HepG2 (cell line): ENCODE results near the gene RNF222. TPM values are rescaled to one million over a fixed set of nuclear protein-coding genes. Genes with fewer than 3 reads are reported as not detected.

Experiments
- ARHGAP35 ChIP-seq: sonication (generic); formaldehyde crosslinking; IDR thresholded peaks from 2 replicates; pipeline ENCODE4 v1.9.0; 2022; ENCODE audit warnings: mild to moderate bottlenecking, inconsistent platforms, moderate library complexity, missing genetic modification reagents, borderline replicate concordance
- ASH2L ChIP-seq: fragments of 300-600, 200-600 bp; sonication (generic); IDR thresholded peaks from 2 replicates; pipeline ENCODE4 v1.7.0; 2017; ENCODE audit warnings: low read depth, mild to moderate bottlenecking, moderate library complexity, mixed read lengths, low read length; ENCODE audit not compliant: insufficient read length
- HMG20A ChIP-seq: IDR thresholded peaks from 2 replicates; pipeline ENCODE4 v1.6.1; 2016; ENCODE audit warnings: borderline replicate concordance
- KLF16 ChIP-seq, 2 experiments: sonication (generic) in 1 of 2; formaldehyde crosslinking in 1 of 2; IDR thresholded peaks; 2 replicates each; pipeline versions ENCODE4 v1.6.1 to v1.8.0; 2016 to 2023; ENCODE audit warnings: missing genetic modification reagents in 2 of 2, missing compliant biosample characterization in 1 of 2
- MEIS2 ChIP-seq: sonication (generic); formaldehyde crosslinking; IDR thresholded peaks from 2 replicates; pipeline ENCODE4 v1.9.0; 2021; ENCODE audit warnings: mild to moderate bottlenecking, missing genetic modification reagents
- NONO ChIP-seq, 2 experiments: fragments of 450-650 bp in 1 of 2; sonication (generic) in 1 of 2; formaldehyde crosslinking in 1 of 2; IDR thresholded peaks in 1 of 2; conservative IDR thresholded peaks in 1 of 2; 2 replicates each; pipeline versions ENCODE4 v1.6.1 to v1.8.0; 2017 to 2022; ENCODE audit warnings: mild to moderate bottlenecking in 1 of 2, missing genetic modification reagents in 1 of 2, moderate library complexity in 1 of 2
- RARA ChIP-seq: IDR thresholded peaks from 2 replicates; pipeline ENCODE4 v1.6.1; 2016; ENCODE audit warnings: missing genetic modification reagents, missing compliant biosample characterization
- ZHX1 ChIP-seq: sonication (generic); formaldehyde crosslinking; IDR thresholded peaks from 2 replicates; pipeline ENCODE4 v1.8.1; 2022; ENCODE audit warnings: low read depth, mild to moderate bottlenecking, missing genetic modification reagents
- ZNF746 ChIP-seq: sonication (generic); formaldehyde crosslinking; IDR thresholded peaks from 2 replicates; pipeline ENCODE4 v1.8.0; 2022; ENCODE audit warnings: mild to moderate bottlenecking, missing genetic modification reagents
- ZNF781 ChIP-seq: sonication (generic); formaldehyde crosslinking; IDR thresholded peaks from 2 replicates; pipeline ENCODE4 v1.5.1; 2020; ENCODE audit warnings: borderline replicate concordance, mild to moderate bottlenecking, missing genetic modification reagents; ENCODE audit errors: not compliant biosample characterization
- polyA plus RNA-seq, 8 experiments: library from polyadenylated mRNA; depleted of rRNA in 3 of 8; stranded (reverse) in 7 of 8; unstranded in 1 of 8; fragments of >200 nt; fragmentation: Illumina TruSeq in 4 of 8; extraction: Trizol in 4 of 8; gene quantifications; 2 replicates each; pipeline versions ENCODE4 v1.2.1 to v1.2.3, GENCODE V29; 2011 to 2016; ENCODE audit warnings: low read depth in 4 of 8, missing spikeins in 1 of 8, mixed read lengths in 1 of 8; ENCODE audit not compliant: insufficient read depth in 1 of 8
- total RNA-seq, 5 experiments: library from RNA; depleted of rRNA; stranded (reverse); fragments of >200 nt; fragmentation: Illumina TruSeq; extraction: Trizol; gene quantifications; 2 replicates each; pipeline ENCODE4 v1.2.3, GENCODE V29; 2016; ENCODE audit warnings: low read depth in 1 of 5
- TF ChIP-seq, protein P1 (sequence below): sonication (generic); formaldehyde crosslinking; IDR thresholded peaks from 2 replicates; pipeline ENCODE4 v1.4.0; 2020; ENCODE audit warnings: missing genetic modification reagents, borderline replicate concordance

Gene RNF222
- total and polyA plus RNA-seq, 2 of the 13 experiments (the other 11 are each of a cell fraction or from before 2014, with no cell fraction given), result not detected

- no peak for TF ChIP-seq HMG20A (CRISPR knock-in tag)
- TF ChIP-seq NONO (IDR thresholded peaks at IDR 0.05), result no peak
- TF ChIP-seq NONO (CRISPR knock-in tag; conservative IDR thresholded peaks at IDR 0.05), result peak; percentile 73
- 0 out of 2 replicates have a peak, but pooled peaks have one; percentile 68 for TF ChIP-seq ZHX1 (CRISPR knock-in tag)
- TF ChIP-seq, protein P1, sequence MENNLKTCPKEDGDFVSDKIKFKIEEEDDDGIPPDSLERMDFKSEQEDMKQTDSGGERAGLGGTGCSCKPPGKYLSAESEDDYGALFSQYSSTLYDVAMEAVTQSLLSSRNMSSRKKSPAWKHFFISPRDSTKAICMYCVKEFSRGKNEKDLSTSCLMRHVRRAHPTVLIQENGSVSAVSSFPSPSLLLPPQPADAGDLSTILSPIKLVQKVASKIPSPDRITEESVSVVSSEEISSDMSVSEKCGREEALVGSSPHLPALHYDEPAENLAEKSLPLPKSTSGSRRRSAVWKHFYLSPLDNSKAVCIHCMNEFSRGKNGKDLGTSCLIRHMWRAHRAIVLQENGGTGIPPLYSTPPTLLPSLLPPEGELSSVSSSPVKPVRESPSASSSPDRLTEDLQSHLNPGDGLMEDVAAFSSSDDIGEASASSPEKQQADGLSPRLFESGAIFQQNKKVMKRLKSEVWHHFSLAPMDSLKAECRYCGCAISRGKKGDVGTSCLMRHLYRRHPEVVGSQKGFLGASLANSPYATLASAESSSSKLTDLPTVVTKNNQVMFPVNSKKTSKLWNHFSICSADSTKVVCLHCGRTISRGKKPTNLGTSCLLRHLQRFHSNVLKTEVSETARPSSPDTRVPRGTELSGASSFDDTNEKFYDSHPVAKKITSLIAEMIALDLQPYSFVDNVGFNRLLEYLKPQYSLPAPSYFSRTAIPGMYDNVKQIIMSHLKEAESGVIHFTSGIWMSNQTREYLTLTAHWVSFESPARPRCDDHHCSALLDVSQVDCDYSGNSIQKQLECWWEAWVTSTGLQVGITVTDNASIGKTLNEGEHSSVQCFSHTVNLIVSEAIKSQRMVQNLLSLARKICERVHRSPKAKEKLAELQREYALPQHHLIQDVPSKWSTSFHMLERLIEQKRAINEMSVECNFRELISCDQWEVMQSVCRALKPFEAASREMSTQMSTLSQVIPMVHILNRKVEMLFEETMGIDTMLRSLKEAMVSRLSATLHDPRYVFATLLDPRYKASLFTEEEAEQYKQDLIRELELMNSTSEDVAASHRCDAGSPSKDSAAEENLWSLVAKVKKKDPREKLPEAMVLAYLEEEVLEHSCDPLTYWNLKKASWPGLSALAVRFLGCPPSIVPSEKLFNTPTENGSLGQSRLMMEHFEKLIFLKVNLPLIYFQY, result peak; percentile 39; the same call in 1 of the 2 replicates
- TF ChIP-seq KLF16 (CRISPR knock-in tag; IDR thresholded peaks at IDR 0.05), result peak in 1 of 2 experiments; percentile 81; a peak in 2 of 4 replicates
- TF ChIP-seq ARHGAP35, result 0 out of 2 replicates have a peak, but pooled peaks have one; percentile 24
- peak; percentile 30 for TF ChIP-seq ZNF781 (CRISPR knock-in tag)
- TF ChIP-seq RARA (CRISPR knock-in tag), result peak; percentile 40
- TF ChIP-seq ZNF746 (CRISPR knock-in tag), result no peak
- 0 out of 2 replicates have a peak, but pooled peaks have one; percentile 33 for TF ChIP-seq MEIS2
- peak; percentile 79 for TF ChIP-seq ASH2L
Measured at GRCh38 chr17:8376271-8377067, 21.2 kb downstream of the RNF222 start, which contains the start of gene KRABD2 (continued).
